Epithelial cell of esophagus (primary cell): ENCODE results near the gene TOP1.

Source experiments
- DNase-seq: peaks from one replicate; pipeline ENCODE4 v3.0.0; 2010; ENCODE audit warnings: low read depth
- H3K4me3 ChIP-seq: 2 replicates; pipeline ENCODE4 v1.5.1; 2011; ENCODE audit warnings: mild to moderate bottlenecking, low read length, control low read depth
- CTCF ChIP-seq: IDR thresholded peaks from 2 replicates; pipeline ENCODE4 v1.5.1; 2011; ENCODE audit warnings: low read depth, mild to moderate bottlenecking, low read length, control low read depth, inconsistent platforms; ENCODE audit not compliant: insufficient read depth; ENCODE audit errors: missing control alignments

The TOP1 gene

GRCh38 chr20:41140226-41141133 lies 111.9 kb downstream of the TOP1 start:
- no peak for TF ChIP-seq CTCF
- DNase-seq = no peak
- H3K4me3 ChIP-seq = no peak overlapping the region

- DNase-seq = no peak
- H3K4me3 ChIP-seq = no peak overlapping the region
- no peak for TF ChIP-seq CTCF
Measured at GRCh38 chr20:41141153-41141815, 112.7 kb downstream of the TOP1 start.

GRCh38 chr20:41142245-41142644 lies 113.6 kb downstream of the TOP1 start:
- no peak for DNase-seq
- TF ChIP-seq CTCF = no peak
- H3K4me3 ChIP-seq = no peak overlapping the region

GRCh38 chr20:41142919-41143318 lies 114.3 kb downstream of the TOP1 start:
- no peak for TF ChIP-seq CTCF
- H3K4me3 ChIP-seq = no peak overlapping the region
- DNase-seq = no peak

- H3K4me3 ChIP-seq = no peak overlapping the region
- no peak for DNase-seq
- no peak for TF ChIP-seq CTCF
Measured at GRCh38 chr20:41143354-41143753, 114.7 kb downstream of the TOP1 start.

GRCh38 chr20:41145317-41145716 lies 116.7 kb downstream of the TOP1 start:
- no peak for DNase-seq
- TF ChIP-seq CTCF = no peak

More at GRCh38 chr20:41145317-41145716, 116.7 kb downstream of the TOP1 start:
- no peak overlapping the region for H3K4me3 ChIP-seq
